GM12878 (cell line): ENCODE data around the gene TPM4.
A peak's percentile ranks its signal among the peaks of the same experiment; 100 is the strongest.

Experiments
- ATF7 ChIP-seq: fragments of 450-650 bp; IDR thresholded peaks from 2 replicates; pipeline ENCODE4 v1.6.1; 2016; ENCODE audit warnings: low read depth, mild to moderate bottlenecking
- HCFC1 ChIP-seq: fragments of 150-350 bp; IDR thresholded peaks from 2 replicates; pipeline ENCODE4 v1.6.1; 2014; ENCODE audit warnings: low read length
- MXI1 ChIP-seq: fragments of 150-350 bp; IDR thresholded peaks from 2 replicates; pipeline ENCODE4 v1.6.1; 2011; ENCODE audit warnings: low read depth, mild to moderate bottlenecking, inconsistent platforms, low read length, improper control_type of control experiment
- RFX5 ChIP-seq: IDR thresholded peaks from 2 replicates; pipeline ENCODE4 v1.6.1; 2011; ENCODE audit warnings: low read depth, low read length, improper control_type of control experiment
- SP1 ChIP-seq: IDR thresholded peaks from one replicate; pipeline ENCODE4 v1.6.1; 2011; ENCODE audit warnings: low read depth, low read length
- SREBF1 ChIP-seq: IDR thresholded peaks from 2 replicates; pipeline ENCODE4 v1.6.1; 2012; ENCODE audit warnings: mild to moderate bottlenecking, low read length
- TCF7 ChIP-seq: IDR thresholded peaks from 2 replicates; pipeline ENCODE4 v1.6.1; 2014; ENCODE audit warnings: antibody characterized with exemption, borderline replicate concordance
- TF ChIP-seq, protein P1 (sequence below), 3 experiments: IDR thresholded peaks in 2 of 3; conservative IDR thresholded peaks in 1 of 3; 2 replicates each; pipeline ENCODE4 v1.5.1; 2011; ENCODE audit warnings: low read depth in 3 of 3, low read length in 3 of 3, mild to moderate bottlenecking in 3 of 3, control low read depth in 2 of 3, moderate library complexity in 2 of 3, inconsistent platforms in 1 of 3, mixed read lengths in 1 of 3; ENCODE audit not compliant: control insufficient read depth in 2 of 3, insufficient read depth in 1 of 3; ENCODE audit errors: extremely low read depth in 1 of 3
- TF ChIP-seq, protein P2 (sequence below): fragments of 150-350 bp; IDR thresholded peaks from 2 replicates; pipeline ENCODE4 v1.6.1; 2014; ENCODE audit warnings: mild to moderate bottlenecking, low read depth, low read length
- TF ChIP-seq, protein P3 (sequence below): IDR thresholded peaks from 2 replicates; pipeline ENCODE4 v1.6.1; 2012; ENCODE audit warnings: low read length, inconsistent platforms
- TF ChIP-seq, protein P4 (sequence below): IDR thresholded peaks from 2 replicates; pipeline ENCODE4 v1.6.1; 2011; ENCODE audit warnings: low read depth, mild to moderate bottlenecking, low read length, moderate library complexity, borderline replicate concordance; ENCODE audit errors: extremely low read depth

DNA sequence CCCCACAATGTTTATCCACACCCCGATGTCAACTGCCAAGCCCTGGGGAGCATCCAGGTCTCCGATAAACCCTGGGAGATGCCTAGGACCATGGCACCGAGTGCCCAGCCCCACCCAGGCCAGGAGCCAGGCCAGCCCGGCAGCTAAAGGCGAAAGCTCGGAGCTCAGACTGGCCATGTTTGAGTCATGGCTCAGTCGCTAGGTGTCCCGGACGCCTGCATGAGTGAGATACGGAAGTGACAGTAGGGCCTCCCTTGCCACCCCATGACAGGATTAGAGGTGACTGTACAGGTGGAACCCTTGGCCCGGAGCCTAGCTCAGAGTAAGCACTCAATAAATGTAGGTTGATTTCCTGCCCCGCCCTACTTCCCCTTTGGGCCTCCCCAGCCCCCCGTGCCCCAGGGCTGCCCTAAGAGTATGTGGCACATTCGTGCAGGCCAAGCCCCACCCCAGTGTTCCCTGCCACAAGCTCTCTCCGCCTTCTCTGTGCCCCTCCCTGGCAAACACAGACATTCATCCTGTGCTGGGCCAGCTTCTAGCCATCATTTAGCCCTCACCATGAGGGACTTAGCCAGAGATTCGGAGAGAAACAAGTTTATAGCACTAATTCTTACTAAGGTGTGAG is 5.8 kb upstream of the TPM4 start:
- TF ChIP-seq, protein P1, sequence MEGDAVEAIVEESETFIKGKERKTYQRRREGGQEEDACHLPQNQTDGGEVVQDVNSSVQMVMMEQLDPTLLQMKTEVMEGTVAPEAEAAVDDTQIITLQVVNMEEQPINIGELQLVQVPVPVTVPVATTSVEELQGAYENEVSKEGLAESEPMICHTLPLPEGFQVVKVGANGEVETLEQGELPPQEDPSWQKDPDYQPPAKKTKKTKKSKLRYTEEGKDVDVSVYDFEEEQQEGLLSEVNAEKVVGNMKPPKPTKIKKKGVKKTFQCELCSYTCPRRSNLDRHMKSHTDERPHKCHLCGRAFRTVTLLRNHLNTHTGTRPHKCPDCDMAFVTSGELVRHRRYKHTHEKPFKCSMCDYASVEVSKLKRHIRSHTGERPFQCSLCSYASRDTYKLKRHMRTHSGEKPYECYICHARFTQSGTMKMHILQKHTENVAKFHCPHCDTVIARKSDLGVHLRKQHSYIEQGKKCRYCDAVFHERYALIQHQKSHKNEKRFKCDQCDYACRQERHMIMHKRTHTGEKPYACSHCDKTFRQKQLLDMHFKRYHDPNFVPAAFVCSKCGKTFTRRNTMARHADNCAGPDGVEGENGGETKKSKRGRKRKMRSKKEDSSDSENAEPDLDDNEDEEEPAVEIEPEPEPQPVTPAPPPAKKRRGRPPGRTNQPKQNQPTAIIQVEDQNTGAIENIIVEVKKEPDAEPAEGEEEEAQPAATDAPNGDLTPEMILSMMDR (IDR thresholded peaks at IDR 0.05 in 2 of 3, conservative IDR thresholded peaks at IDR 0.05 in 1 of 3; ENCODE audit: control insufficient read depth in 2 of 3, extremely low read depth in 1 of 3, insufficient read depth in 1 of 3, low read depth in 3 of 3, low read length in 3 of 3): peak in 1 of 3 experiments; percentile 4; a peak in 1 of 6 replicates
- no peak for TF ChIP-seq RFX5
- no peak for TF ChIP-seq HCFC1
- TF ChIP-seq, protein P2, sequence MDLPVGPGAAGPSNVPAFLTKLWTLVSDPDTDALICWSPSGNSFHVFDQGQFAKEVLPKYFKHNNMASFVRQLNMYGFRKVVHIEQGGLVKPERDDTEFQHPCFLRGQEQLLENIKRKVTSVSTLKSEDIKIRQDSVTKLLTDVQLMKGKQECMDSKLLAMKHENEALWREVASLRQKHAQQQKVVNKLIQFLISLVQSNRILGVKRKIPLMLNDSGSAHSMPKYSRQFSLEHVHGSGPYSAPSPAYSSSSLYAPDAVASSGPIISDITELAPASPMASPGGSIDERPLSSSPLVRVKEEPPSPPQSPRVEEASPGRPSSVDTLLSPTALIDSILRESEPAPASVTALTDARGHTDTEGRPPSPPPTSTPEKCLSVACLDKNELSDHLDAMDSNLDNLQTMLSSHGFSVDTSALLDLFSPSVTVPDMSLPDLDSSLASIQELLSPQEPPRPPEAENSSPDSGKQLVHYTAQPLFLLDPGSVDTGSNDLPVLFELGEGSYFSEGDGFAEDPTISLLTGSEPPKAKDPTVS: no peak
- TF ChIP-seq MXI1: no peak
- TF ChIP-seq ATF7: no peak
- TF ChIP-seq TCF7: no peak
- TF ChIP-seq SP1: no peak
- TF ChIP-seq, protein P3, sequence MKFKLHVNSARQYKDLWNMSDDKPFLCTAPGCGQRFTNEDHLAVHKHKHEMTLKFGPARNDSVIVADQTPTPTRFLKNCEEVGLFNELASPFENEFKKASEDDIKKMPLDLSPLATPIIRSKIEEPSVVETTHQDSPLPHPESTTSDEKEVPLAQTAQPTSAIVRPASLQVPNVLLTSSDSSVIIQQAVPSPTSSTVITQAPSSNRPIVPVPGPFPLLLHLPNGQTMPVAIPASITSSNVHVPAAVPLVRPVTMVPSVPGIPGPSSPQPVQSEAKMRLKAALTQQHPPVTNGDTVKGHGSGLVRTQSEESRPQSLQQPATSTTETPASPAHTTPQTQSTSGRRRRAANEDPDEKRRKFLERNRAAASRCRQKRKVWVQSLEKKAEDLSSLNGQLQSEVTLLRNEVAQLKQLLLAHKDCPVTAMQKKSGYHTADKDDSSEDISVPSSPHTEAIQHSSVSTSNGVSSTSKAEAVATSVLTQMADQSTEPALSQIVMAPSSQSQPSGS: no peak
- TF ChIP-seq, protein P4, sequence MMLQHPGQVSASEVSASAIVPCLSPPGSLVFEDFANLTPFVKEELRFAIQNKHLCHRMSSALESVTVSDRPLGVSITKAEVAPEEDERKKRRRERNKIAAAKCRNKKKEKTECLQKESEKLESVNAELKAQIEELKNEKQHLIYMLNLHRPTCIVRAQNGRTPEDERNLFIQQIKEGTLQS: no peak
- TF ChIP-seq SREBF1: no peak
